Activated naive CD4-positive, alpha-beta T cell treated with anti-CD3 and anti-CD28 coated beads, Interleukin-2, amount 50 U/mL, for 72 hours (primary cell): ENCODE results near the gene KLC3. TPM values are rescaled to one million over a fixed set of nuclear protein-coding genes. Genes with fewer than 3 reads are reported as not detected.

Source experiments
- ATAC-seq, 2 donors: fragments of 150-1000 bp; cut with Tn5 transposase; 2 replicates each; pipeline ENCODE4 v1.10.0; 2021; ENCODE audit warnings: mild to moderate bottlenecking in 2 of 2, moderate library complexity in 2 of 2
- DNase-seq, 2 donors: peaks; one replicate each; pipeline ENCODE4 v3.0.0; 2021 to 2022; ENCODE audit warnings: low spot score in 2 of 2
- H3K27ac Mint-ChIP-seq, 2 donors: one replicate each; pipeline ENCODE4 v1.8.0; 2022; ENCODE audit warnings: mild to moderate bottlenecking in 2 of 2, mixed read lengths in 2 of 2
- H3K36me3 Mint-ChIP-seq, 2 donors: one replicate each; pipeline ENCODE4 v1.8.0; 2022; ENCODE audit warnings: mixed read lengths in 2 of 2
- H3K9me3 Mint-ChIP-seq, 2 donors: one replicate each; pipeline ENCODE4 v1.8.0; 2022; ENCODE audit warnings: mixed read lengths in 2 of 2
- total RNA-seq, 2 donors: library from RNA; stranded (reverse); gene quantifications; one replicate each; pipeline ENCODE4 v1.2.3, GENCODE V29; 2022

KLC3 gene
- total RNA-seq, 2 donors from 2014 or later, result 0.35 TPM; not detected in 1

- no peak for DNase-seq
- Mint-ChIP-seq H3K9me3 (no peaks in the 10 kb centered on the region), H3K27ac (no peak overlapping the region), H3K36me3 (no peaks in the 10 kb centered on the region)
- ATAC-seq, result no peak
These were observed 3.8 kb upstream of the KLC3 start for GRCh38 chr19:45336696-45337251.

GRCh38 chr19:45339629-45340028, 921 bp upstream of the KLC3 start:
- Mint-ChIP-seq H3K36me3 (no peaks in the 10 kb centered on the region), H3K27ac (no peak overlapping the region), H3K9me3 (no peaks in the 10 kb centered on the region)
- ATAC-seq, result no peak
- no peak for DNase-seq

GRCh38 chr19:45340899-45341453, 426 bp downstream of the KLC3 start:
- peak in 1 of 2 donors; percentile 25 for ATAC-seq
- no peak for DNase-seq
- H3K27ac Mint-ChIP-seq, result no peak overlapping the region
- H3K9me3 Mint-ChIP-seq, result no peaks in the 10 kb centered on the region
- no peaks in the 10 kb centered on the region for H3K36me3 Mint-ChIP-seq

DNA sequence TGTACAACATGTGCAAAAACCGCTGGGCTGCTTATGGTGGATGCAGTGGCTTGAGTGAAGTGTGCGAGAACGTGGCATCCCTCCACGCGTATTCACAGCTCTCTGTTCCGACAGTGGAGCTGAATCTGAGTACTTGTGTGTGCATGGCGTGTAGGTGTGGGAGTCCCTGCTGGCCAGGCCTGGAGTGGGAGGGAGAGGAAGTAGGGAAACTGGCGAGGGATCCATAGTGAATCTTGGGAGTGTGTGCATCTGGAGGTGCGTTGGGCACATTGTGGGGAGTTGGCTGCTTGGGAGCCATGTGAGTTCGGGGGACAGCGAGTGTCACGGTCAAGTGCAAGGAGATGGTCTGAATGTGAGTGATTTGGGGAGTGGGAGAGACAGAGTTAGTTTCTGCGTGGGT, 2.4 kb downstream of the KLC3 start:
- H3K9me3 Mint-ChIP-seq, result no peaks in the 10 kb centered on the region
- no peak for DNase-seq
- H3K36me3 Mint-ChIP-seq, result no peaks in the 10 kb centered on the region
- H3K27ac Mint-ChIP-seq, result no peak overlapping the region
- ATAC-seq, result no peak

DNA sequence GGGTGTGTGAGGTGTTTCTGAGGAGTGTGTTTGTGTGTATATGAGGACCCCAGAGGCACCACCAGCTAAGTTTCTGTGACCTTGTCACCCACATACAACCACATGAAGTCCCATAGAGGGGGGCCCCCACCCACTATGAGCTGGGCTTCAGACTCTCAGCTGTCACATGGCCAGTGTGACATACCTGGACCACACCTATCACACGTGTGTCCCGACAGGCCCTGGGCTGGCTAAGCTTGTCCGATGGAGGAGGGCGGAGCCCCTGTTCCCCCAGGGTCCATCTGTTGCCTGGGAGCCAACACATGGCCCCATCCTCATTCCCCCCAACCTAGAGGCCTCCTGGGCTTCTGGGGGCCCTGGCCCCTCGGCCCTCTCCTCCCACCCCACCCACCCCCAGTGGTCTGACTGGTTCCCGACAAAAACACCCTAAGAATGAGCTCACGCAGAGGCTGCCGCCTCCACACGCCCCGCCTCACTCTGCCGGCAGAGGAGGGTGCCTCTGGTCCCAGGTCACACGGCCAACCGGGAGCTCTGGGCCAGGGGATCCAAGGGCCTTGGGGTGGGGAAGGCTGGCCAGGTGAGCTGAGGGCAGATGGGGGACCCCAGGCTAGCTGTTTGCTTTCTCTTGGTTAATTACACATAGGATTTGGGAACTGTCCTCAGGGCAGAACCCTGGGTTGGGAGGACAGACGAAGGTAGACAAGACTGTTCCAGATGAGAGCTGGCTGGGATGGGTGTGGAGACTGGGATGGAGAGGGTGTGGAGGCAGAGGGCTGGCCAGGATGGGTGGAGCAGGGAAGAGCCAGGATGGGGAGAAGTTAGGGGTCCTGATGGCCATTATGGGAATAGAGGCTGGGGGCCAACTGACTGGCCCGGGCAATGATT, 4.3 kb downstream of the KLC3 start:
- no peak overlapping the region for H3K27ac Mint-ChIP-seq
- H3K9me3 Mint-ChIP-seq, result no peaks in the 10 kb centered on the region
- DNase-seq (no peak), ATAC-seq (no peak)
- no peaks in the 10 kb centered on the region for H3K36me3 Mint-ChIP-seq

DNA sequence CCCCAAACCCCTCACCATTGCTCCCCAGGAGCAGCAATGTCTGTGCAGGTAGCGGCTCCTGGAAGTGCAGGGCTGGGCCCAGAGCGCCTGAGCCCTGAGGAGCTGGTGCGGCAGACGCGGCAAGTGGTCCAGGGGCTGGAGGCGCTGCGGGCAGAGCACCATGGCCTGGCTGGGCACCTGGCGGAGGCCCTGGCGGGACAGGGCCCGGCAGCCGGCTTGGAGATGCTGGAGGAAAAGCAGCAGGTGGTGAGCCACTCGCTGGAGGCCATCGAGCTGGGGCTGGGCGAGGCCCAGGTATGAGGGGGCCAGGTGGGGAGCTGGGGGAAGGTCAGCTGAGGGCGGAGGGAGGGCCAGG, 4.9 kb downstream of the KLC3 start:
- no peak overlapping the region for H3K27ac Mint-ChIP-seq
- no peak for DNase-seq
- H3K9me3 Mint-ChIP-seq, result no peaks in the 10 kb centered on the region
- ATAC-seq, result no peak
- no peaks in the 10 kb centered on the region for H3K36me3 Mint-ChIP-seq

GRCh38 chr19:45346449-45346848, 5.9 kb downstream of the KLC3 start:
- Mint-ChIP-seq H3K9me3 (no peaks in the 10 kb centered on the region), H3K27ac (no peak overlapping the region), H3K36me3 (no peaks in the 10 kb centered on the region)
- no peak for DNase-seq
- ATAC-seq, result no peak

DNA sequence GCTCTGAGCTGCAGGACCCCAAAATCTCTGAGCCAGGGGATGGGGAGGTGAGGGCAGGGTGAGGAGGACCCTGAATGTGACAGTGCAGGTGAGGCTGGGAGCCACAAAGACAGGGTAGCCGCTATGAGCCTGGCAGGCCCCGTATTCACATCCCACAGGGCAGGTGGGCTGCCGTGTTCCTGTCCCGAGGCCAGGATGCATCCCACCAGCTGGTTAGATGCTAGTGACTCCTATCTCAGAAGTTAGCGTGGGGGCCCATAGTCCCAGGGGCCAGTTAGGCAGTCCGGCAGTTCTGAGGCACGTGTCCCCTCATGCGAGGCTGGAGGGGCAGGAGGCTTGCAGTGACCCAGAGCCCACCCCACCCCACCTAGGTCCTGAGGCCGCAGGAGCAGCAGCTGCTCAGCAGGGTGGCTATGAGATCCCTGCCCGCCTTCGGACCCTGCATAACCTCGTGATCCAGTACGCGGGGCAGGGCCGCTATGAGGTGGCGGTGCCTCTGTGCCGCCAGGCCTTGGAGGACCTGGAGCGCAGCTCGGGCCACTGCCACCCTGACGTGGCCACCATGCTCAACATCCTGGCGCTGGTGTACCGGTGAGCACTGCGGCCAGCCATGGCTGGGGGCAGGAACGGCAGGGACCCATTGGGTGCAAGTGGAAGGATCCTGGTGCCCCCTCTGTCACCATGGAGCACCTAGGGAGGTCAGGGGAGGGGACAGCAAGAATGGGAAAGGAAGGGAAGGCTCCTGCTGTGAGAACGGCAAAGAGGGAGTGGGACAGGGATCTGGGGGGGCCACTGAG, 7.2 kb downstream of the KLC3 start:
- Mint-ChIP-seq H3K9me3 (no peaks in the 10 kb centered on the region), H3K36me3 (no peaks in the 10 kb centered on the region), H3K27ac (no peak overlapping the region)
- DNase-seq (no peak), ATAC-seq (no peak)

DNA sequence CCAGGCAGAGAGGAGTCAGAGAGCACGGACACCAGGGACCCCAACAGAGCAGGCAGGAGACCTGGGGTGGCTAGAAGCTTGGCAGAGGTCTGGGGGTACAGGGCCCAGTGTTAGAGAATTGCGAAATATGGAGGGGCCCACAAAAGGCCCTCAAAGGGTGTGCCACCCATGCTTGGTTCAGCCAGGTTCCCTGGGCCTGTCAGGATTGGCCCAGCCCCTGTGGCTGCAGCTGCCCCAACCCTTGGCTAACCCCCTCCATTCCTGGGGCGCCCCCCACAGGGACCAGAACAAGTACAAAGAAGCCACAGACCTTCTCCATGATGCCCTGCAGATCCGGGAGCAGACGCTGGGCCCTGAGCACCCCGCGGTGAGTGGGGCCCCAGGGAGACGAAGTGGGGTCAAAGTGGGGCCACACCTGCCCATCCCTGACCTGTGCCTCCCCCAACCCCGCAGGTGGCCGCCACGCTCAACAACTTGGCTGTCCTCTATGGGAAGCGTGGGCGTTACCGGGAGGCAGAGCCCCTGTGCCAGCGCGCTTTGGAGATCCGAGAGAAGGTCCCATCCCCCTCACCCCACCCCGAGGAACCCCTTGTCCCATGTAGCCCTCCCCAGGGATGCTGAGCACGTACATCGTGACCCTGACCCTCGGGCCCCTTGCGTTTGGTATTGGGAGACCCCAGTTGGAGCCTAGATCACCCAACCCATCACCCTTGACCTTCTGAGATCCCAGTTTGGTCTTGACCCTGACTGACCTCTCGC, 8.0 kb downstream of the KLC3 start:
- Mint-ChIP-seq H3K9me3 (no peaks in the 10 kb centered on the region), H3K36me3 (no peaks in the 10 kb centered on the region), H3K27ac (no peak overlapping the region)
- ATAC-seq (no peak), DNase-seq (no peak)

GRCh38 chr19:45349126-45349415, 8.5 kb downstream of the KLC3 start:
- no peaks in the 10 kb centered on the region for H3K9me3 Mint-ChIP-seq

GRCh38 chr19:45349430-45349941, 8.9 kb downstream of the KLC3 start:
- ATAC-seq, result no peak
- DNase-seq, result no peak
- Mint-ChIP-seq H3K27ac (no peak overlapping the region), H3K36me3 (no peaks in the 10 kb centered on the region), H3K9me3 (no peaks in the 10 kb centered on the region)

More at GRCh38 chr19:45349126-45349415, 8.5 kb downstream of the KLC3 start:
- no peak for DNase-seq
- Mint-ChIP-seq H3K36me3 (no peaks in the 10 kb centered on the region), H3K27ac (no peak overlapping the region)
- ATAC-seq, result no peak

DNA sequence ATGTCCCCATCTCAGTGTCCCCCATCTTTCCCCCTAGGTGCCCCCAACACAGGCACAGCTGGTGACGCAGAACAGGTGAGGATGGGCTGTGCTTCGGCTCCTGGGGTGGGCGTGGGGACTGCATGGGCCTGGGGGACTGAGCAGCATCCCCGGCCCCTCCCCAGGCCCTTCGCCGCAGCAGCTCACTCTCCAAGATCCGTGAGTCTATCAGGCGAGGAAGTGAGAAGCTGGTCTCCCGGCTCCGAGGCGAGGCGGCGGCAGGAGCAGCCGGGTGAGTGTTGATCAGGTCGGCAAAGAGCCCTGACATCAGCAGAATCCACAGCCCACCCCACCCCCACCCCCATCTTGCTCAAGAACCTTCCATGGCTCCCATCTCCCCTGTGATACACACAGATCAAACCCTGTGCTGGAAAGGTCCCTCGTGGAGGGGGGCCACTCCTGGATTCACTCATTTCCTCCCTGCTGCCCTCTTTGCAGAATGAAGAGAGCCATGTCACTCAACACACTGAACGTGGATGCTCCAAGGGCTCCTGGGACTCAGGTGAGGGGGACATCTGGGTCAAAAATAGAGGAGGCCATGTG, 10.0 kb downstream of the KLC3 start:
- DNase-seq, result no peak
- no peak for ATAC-seq
- H3K36me3 Mint-ChIP-seq, result peaks cover 0 to 4% of the 10 kb centered on the region in 2 donors
- H3K9me3 Mint-ChIP-seq, result no peaks in the 10 kb centered on the region
- no peak overlapping the region for H3K27ac Mint-ChIP-seq

- no peak for ATAC-seq
- Mint-ChIP-seq H3K27ac (no peak overlapping the region), H3K9me3 (no peaks in the 10 kb centered on the region), H3K36me3 (peaks cover 0 to 13% of the 10 kb centered on the region in 2 donors)
- DNase-seq, result no peak
These were observed 10.9 kb downstream of the KLC3 start for GRCh38 chr19:45351401-45351952.

- peaks cover 0 to 14% of the 10 kb centered on the region in 2 donors for H3K36me3 Mint-ChIP-seq
- no peak for ATAC-seq
These were observed 11.5 kb downstream of the KLC3 start for GRCh38 chr19:45352062-45352461.

DNA sequence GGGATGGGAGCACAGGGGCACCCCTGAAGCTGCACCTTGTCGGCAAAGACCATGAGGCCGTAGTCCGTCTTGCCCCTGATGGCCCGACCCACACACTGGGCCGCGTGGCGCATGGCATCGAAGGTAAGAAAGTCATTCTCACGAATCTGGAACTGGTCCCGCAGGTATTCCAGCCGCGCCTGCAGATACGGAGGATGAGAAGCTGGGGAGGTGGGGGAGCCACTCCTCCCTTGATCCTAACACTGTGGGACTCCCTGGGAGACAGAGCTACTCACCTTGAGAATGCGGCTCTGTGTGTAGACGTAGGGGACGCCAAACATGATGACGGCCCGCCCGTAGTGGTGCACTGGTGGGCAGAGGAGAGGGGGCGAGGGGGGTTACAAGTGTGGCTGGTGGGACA, 11.9 kb downstream of the KLC3 start:
- no peak for ATAC-seq
- no peak for DNase-seq
- Mint-ChIP-seq H3K9me3 (no peaks in the 10 kb centered on the region), H3K27ac (no peak overlapping the region), H3K36me3 (peaks cover 0 to 14% of the 10 kb centered on the region in 2 donors)

More at GRCh38 chr19:45352062-45352461, 11.5 kb downstream of the KLC3 start:
- H3K27ac Mint-ChIP-seq, result no peak overlapping the region
- H3K9me3 Mint-ChIP-seq, result no peaks in the 10 kb centered on the region
- no peak for DNase-seq
